G401.6 (cell line): ENCODE results near the gene CEP104.
"Not testable (repeated sequence)": the region's sequence is repeated elsewhere in the genome, so short reads cannot be mapped to it uniquely, and the experiment has no call there.

ENCODE experiments used
- FAIRE-seq: peaks from 2 replicates; lab custom pipeline; 2012; peaks lifted over from hg19 to GRCh38; lab: Jason Lieb, UNC

Gene CEP104

DNA sequence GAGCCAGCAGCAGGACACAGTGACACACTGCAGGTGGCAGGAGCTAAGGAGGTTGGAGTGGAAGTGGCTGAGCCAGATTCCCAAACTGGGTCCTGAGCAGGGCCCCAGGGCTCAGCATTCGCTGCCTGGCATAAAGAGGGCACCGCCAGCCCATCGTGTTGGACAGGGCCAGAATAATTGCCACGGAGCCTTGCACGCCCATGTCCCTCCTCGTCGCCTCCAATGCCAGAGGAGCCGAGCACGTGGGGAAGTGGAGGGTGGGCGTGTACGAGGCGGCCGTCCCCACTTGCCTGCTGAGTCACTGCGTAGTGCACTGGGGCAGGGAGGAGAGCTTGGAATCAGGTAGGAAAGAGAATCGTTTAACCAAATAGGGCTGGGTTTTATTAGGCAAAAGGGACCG is 34.6 kb downstream of the CEP104 start:
- FAIRE-seq: no peak

GRCh38 chr1:3821908-3822307 is 35.1 kb downstream of the CEP104 start:
- no peak for FAIRE-seq

- no peak for FAIRE-seq
Observed at GRCh38 chr1:3821447-3821846, 35.6 kb downstream of the CEP104 start.

DNA sequence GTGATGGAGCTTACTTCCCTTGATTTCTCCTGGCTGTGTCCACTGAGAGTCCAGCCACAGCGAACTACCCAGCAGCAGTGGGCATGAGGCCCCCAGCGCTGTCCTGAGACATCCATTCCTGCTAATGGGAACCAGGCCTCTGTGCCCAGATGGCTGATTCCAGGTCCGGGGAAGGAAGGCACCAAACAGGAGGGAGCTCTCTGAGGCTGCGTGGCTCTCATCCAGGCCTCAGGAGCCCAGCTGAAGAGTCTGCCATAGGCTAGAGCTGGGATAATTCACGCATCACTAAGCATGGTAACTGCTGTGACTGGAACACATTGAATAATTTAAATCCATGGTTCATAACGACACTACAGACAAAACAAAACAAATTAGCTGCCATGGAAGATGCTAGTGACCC is 36.0 kb downstream of the CEP104 start:
- FAIRE-seq: no peak

GRCh38 chr1:3820316-3820715 is 36.7 kb downstream of the CEP104 start:
- no peak for FAIRE-seq

DNA sequence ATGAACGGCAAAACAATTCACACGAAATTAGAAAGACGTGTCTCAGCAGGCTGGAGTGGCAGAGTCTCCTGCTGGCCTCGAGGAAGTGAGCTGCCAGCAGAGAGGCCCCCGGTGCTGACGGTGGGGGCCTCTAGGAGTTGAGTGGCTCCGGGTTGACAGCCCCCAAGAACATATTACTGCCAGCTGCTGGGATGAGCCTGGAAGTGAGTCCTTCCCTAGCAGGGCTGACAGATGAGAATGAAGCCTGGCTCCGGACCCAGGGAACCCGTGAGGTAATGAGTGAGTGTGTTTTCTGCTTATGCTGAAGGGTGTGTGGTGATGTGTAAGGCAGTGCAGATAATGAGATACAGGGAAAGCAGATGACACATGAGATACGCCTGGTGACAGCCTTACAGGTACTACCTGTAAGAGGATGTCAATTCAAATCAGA is 37.2 kb downstream of the CEP104 start:
- FAIRE-seq: no peak

GRCh38 chr1:3817821-3818597 is 39.0 kb downstream of the CEP104 start:
- no peak for FAIRE-seq

DNA sequence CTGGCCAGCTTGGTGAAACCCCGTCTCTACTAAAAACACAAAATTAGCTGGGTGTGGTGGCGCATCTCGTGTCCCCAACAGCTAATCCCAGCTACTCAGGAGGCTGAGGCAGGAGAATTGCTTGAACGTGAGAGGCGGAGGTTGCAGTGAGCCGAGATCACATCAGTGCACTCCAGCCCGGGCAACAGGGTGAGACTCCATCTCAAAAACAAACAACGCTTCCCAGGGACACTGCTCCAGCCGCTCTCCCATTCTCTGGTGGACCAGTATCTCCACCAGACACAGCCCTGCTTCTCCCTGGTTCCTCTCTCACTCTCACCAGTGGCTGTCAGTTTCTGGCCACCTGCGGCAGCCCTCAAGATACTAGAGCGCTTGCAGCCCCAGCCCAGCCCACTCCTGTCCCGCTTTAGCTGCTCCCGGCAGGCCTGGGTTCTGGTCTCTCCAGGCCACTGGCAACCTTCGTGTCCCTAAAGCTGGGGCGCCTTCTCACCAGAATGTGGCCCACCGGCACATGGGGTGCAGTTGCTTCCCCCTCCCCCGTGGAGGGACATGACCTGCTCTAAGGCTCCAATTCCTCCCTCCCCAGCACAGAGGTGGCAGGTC is 39.8 kb downstream of the CEP104 start:
- no peak for FAIRE-seq

- no peak for FAIRE-seq
Observed at GRCh38 chr1:3816331-3817137, 40.5 kb downstream of the CEP104 start.

GRCh38 chr1:3814771-3815561 is 42.0 kb downstream of the CEP104 start:
- FAIRE-seq: no peak

- FAIRE-seq: no peak
Observed at GRCh38 chr1:3814065-3814464, 42.9 kb downstream of the CEP104 start.

GRCh38 chr1:3811595-3811911 is 45.5 kb downstream of the CEP104 start:
- no peak for FAIRE-seq

- FAIRE-seq: not testable (repeated sequence)
Observed at GRCh38 chr1:3810149-3810761, 46.8 kb downstream of the CEP104 start.

DNA sequence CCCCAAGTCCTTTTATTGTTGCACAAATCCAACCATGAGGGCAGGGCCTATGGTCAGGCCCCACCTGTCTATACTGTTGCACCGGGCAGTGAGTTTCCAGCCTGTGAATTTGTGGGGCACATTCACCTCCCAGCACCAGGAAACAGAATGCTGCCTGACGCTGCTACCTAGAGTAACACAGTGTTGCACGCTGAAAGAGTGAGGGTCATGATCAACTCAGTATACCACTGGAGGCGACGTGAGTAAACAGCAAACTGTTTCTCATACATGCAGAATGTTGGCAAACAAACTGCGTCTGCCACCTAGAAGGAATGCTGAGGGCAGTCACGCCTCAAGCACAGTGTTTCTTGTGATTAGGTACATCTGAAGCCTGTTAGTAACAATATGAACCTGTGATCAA is 47.3 kb downstream of the CEP104 start:
- no peak for FAIRE-seq

- no peak for FAIRE-seq
Observed at GRCh38 chr1:3807769-3808168, 49.2 kb downstream of the CEP104 start.

DNA sequence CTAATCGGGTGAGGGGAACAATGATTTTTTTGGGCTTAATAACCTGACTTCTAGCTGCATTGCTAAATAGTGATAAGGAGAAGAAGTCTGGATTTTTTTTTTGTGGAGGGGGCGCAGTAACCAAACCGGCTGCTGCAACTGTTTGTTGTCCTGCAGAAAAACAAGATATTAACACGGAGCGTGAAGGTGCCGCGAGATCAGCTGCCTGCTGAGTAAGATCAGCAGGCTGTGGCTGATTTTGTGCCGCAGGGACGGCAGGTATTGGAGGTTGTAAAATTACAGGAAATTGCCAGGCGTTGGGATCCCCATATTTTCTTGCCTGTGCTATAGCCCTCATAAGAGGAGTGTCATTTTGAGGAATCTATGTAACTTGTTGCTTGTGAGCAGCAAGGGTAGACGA is 52.0 kb downstream of the CEP104 start:
- no peak for FAIRE-seq

DNA sequence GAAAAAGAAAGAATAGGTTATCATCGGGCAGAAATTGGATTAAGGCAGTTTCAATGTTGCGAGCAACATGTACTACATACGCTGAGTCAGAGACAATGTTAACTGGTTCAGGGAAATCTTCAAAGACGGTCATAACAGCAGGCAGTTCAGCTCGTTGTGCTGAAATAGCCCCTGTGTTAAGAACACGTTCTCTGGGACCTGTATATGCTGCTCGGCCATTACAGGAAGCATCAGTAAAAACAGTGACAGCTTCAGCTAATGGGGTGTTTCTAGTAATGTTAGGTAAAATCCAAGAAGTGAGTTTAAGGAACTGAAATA is 52.4 kb downstream of the CEP104 start:
- FAIRE-seq: not testable (repeated sequence)

GRCh38 chr1:3803905-3804626 is 52.9 kb downstream of the CEP104 start:
- no peak for FAIRE-seq

DNA sequence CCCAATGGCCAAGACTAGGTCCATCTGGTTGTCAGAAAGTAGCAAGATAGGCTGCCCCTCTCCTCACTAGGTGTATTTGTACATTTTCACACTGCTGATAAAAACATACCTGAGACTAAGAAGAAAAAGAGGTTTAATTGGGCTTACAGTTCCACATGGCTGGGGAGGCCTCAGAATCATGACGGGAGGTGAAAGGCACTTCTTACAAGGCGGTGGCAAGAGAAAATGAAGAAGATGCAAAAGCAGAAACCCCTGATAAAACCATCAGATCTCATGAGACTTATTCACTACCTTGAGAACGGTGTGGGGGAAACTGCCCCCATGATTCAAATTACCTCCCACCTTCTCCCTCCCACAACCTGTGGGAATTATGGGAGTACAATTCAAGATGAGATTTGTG is 56.2 kb downstream of the CEP104 start:
- not testable (repeated sequence) for FAIRE-seq

DNA sequence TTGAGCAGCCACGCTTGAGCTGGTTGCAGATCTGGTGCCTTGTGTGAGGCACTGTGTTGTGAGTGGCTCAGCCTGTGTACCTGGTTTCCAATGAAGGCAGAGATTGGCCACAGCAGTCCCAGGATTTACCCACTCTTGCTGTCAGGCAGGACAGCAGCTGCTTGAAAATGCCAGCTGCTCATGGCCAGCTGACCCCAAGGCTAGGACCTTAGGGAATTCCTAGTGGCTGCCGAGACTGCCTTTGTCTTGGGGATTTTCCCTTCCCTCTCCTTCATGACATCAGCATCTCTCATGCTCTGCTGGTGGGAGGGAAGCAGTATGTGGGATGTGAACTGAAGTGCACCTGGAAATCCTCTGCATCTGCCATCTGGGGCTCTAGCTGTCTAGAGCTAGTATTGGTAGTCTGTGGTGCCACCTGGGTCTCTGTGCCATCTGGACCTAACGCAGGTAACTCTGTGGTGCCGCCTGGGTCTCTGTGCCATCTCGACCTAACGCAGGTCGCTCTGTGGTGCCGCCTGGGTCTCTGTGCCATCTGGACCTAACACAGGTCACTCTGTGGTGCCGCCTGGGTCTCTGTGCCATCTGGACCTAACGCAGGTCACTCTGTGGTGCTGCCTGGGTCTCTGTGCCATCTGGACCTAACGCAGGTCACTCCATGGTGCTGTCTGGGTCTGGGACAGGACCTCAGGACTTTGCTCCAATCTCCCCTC is 56.9 kb downstream of the CEP104 start:
- FAIRE-seq: no peak
